Fibroblast of skin of abdomen (primary cell): ENCODE data around the gene NCKAP5L. TPM values are rescaled to one million over a fixed set of nuclear protein-coding genes. Genes with fewer than 3 reads are reported as not detected.
A peak's percentile ranks its signal among the peaks of the same experiment; 100 is the strongest.

ENCODE experiments used
- DNase-seq: peaks from one replicate; pipeline ENCODE4 v3.0.0-alpha.2; 2013
- polyA plus RNA-seq, 2 experiments: library from polyadenylated mRNA; unstranded; fragments of 120-200 nt; gene quantifications; one replicate each; pipeline ENCODE4 v1.2.1, GENCODE V29; 2013; ENCODE audit not compliant: insufficient read length in 2 of 2

Gene NCKAP5L, protein sequence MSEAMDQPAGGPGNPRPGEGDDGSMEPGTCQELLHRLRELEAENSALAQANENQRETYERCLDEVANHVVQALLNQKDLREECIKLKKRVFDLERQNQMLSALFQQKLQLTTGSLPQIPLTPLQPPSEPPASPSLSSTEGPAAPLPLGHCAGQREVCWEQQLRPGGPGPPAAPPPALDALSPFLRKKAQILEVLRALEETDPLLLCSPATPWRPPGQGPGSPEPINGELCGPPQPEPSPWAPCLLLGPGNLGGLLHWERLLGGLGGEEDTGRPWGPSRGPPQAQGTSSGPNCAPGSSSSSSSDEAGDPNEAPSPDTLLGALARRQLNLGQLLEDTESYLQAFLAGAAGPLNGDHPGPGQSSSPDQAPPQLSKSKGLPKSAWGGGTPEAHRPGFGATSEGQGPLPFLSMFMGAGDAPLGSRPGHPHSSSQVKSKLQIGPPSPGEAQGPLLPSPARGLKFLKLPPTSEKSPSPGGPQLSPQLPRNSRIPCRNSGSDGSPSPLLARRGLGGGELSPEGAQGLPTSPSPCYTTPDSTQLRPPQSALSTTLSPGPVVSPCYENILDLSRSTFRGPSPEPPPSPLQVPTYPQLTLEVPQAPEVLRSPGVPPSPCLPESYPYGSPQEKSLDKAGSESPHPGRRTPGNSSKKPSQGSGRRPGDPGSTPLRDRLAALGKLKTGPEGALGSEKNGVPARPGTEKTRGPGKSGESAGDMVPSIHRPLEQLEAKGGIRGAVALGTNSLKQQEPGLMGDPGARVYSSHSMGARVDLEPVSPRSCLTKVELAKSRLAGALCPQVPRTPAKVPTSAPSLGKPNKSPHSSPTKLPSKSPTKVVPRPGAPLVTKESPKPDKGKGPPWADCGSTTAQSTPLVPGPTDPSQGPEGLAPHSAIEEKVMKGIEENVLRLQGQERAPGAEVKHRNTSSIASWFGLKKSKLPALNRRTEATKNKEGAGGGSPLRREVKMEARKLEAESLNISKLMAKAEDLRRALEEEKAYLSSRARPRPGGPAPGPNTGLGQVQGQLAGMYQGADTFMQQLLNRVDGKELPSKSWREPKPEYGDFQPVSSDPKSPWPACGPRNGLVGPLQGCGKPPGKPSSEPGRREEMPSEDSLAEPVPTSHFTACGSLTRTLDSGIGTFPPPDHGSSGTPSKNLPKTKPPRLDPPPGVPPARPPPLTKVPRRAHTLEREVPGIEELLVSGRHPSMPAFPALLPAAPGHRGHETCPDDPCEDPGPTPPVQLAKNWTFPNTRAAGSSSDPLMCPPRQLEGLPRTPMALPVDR (N-terminal part only)
- 25.2 TPM for polyA plus RNA-seq (2013, experiment 1 of 2; ENCODE audit: insufficient read length)
- polyA plus RNA-seq (2013, experiment 2 of 2; ENCODE audit: insufficient read length): 26.0 TPM

DNA sequence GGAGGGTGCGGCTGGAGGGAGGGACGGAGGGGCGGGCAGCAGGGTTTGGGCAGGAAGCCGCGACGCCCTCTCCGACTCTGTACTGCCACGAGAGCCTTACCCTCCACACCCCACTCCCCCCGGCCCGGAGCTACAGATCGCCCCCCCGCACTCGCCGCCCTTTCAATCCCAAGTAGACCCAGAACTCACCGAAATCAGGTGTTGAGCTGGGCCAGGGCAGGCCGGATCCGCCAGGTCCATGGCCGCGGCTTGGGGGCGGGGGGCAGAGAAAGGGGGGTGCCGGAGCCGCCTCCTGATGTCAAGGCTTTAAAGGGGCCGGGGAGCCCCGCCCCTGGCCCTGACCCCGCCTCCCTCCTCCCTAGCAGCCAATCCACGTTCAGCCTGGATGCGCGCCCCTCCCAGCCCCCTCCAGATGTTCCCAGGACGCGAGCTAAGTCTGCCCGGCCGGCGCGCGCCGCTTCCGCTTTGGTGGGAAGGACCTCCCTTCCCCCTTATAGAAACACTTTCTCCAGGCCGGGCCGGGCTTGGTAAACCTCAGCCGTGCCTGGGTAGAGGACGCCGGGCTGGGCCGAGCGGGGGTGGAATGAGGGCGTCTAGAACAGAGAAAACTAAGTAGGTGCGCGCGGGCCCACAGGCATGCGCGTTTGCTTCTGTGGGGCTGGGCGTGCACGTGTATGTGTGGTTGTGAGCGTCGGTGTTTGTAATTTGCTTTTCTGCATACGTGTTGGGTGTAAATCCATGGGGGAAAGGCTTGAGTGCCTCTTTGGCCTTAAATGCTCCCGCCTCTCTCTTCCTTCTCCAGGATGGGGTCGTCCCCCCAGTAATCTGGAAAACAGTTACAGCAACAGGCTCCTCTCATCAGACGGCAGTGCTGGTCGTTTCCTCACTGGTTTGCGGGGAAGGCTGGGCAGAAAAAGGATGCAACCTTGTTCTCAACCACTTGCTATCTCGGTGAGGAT, at the start of gene NCKAP5L:
Gene NCKAP5L, minus strand, starts transcription at position 281 of the 959 bp plus-strand sequence. CDS start 24,369 bp downstream, outside the sequence.
- peak; percentile 98 for DNase-seq

DNA sequence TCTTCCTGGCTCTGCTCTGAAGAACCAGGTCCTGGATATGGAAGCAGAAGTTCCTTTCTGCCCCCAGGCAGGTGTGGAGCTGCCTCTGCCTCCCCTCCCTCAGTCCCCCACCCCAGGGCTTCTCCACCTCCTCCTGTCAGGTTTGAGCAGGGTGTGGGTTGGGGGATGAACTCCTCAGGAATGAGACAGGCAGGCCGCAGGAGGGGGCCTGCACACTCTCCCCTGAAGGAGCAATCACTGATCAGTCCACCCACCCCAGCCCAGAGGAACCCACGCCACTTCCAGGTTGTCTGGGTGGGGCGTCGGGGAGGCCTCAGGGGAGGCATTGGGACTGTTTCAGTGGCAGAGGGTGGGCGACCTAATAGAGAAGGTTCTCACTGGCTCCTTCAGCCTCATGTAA, 48.9 kb upstream of the NCKAP5L start:
- no peak for DNase-seq

DNA sequence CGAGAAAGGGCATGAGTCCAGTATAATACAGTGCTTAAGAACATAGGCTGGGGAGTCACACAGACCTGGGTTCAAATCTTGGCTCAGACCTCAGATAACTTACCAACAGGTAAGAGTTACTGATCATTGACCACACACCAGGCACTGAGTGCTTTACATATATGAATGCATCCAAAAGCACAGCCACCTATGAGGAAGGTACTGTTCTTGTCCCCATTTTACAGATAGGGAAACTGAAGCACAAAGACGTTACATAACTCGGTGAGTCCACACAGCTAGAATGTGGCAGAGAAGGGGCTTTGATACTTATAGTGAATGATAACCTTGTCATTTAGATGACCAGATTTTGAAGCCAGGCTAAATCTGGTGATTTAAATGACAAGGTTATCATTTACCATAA, 47.9 kb upstream of the NCKAP5L start:
- no peak for DNase-seq

DNA sequence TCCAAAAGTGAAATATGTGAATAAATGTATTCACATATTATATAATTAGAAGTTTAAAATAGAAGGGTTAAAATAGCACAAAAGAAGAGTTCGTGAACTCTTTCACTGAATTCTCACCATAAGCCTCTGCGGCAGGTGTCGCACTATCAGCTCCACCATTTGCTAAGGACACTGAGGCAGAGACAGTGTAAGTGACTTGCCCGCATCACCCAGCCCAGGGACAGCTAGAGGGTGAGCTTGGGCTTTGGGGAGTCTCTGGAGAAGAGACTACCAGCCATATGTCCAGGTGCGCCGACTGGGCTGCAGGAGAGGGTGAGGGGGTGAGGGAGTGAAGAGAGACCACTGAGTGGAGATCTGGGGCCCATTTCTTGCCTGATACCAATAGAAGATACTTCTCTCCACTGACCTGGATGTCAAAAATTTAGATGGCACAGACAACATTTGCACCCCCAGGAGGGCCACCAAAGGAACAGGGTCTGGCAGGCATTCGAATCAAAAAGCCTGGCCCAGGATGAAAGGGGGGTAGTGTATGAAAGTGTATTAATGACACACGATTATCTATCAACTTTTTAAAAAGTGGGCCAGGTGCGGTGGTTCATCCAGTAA, 47.0 kb upstream of the NCKAP5L start:
- DNase-seq: no peak

DNA sequence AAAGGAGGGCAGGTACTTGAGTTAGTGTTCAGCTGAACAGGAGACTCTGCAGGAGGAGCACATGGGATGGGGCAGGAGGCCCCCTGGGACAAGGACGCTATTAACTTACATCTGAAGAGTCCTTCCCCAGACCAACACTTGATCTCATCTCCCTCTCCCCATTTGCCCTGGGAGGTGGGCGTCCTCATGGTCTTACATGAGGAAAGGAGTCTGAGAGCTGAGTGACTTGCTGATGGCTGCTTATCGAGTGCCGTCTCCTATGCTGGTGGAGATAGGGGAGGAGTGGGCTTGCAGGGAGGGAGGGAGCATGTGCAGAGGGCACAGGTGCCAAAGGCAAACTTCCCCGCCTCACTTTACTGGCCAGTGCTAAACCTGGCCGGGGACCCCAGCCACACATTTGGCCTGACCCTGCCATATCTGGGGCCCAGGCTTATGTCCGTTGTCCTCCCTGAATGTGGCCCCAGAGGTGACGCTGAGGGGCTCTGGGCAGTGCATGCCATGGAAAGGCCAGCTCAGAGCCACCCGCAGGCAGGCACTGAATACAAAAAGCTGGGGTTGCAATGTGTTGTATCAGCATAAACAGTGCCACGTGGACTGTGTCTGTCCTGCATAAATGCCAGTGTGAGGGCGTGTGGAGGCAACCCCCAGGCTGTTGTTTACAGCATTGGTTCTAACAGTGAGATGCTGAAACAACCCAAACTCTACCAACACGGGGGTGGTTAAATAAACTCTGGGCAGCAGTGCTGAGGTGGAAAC, 46.1 kb upstream of the NCKAP5L start:
- no peak for DNase-seq

DNA sequence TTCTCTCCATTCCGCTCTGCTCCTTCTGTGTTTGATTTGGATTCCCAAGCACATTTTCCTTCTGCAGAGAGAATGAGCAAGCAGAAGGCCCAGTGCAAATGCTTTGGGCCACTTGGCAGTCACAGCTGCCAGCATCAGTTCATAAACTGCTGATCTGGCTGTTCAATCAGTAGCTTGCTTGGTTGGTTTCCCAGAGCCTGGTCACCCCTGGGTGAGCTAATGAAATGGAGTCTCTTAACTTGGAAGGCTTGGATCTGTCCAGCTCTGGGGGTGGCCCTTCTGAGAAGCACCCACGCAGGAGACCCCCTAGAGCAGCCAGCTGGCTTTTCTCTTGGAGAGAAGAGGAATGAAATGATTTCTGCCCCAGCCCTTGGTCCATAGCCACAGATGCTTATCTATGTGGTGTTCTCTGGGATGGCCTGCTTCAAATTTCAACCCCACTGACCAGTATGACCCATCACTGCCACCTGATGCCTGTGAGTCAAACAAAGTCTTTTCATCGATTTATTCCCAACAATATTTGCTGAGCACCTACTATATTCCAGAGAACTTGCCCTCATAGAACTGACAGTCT, 45.2 kb upstream of the NCKAP5L start:
- DNase-seq: no peak

DNA sequence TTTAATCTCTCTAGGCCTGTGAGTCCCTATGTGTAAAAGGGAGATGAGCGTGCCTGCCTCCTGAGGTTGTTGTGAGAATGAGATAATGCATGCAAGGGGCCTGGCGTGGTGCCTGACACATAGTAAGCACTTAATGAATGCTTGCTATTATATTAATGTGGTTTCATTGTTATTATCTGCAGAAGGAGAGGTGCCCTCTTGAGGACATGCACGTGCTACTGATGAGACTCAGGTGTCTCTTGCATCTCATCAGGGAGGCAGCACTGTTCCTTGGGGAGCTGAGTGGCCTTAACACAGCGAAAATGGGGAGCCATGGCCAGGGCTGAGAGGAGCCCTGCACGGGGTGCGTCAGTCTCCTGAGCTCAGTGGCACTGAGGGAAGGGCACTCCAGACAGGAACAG, 44.6 kb upstream of the NCKAP5L start:
- peak; percentile 34 for DNase-seq

DNA sequence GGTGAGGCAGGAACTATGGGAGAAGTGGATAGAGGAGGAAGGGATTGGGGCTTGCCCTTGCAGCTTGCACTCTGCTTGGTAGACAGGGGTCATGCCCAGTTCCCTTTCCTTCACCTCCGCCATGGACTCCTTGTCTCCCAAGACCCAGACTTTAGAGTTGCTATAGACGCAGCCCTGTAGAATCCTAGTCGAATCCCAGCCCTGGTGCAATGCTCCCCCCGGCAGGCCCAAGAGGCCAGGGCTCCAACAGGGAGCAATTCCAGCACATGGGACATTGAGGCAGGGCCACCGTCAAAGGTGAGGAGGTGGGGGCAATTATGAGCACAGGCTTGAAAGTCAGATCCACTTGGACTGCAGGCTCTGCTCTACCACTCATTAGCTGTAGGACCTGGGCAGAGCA, 44.2 kb upstream of the NCKAP5L start:
- no peak for DNase-seq

DNA sequence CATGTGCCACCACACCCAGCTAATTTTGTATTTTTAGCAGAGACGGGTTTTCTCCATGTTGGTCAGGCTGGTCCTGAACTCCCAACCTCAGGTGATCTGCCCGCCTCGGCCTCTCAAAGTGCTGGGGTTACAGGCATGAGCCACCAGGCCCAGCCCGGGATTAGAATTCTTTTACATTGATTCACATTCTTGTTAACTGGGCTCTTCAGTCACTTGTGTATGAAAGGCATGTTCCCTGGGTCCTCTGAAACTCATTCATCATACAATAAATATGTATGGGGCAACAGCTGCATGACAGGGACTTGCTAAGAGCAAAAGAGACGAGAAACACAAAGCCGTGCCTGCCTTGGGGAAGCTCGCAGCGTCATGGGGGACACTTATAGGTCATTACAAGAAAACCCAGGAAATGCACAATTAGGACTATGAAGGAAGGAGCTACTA, 43.6 kb upstream of the NCKAP5L start:
- peak; percentile 57 for DNase-seq

DNA sequence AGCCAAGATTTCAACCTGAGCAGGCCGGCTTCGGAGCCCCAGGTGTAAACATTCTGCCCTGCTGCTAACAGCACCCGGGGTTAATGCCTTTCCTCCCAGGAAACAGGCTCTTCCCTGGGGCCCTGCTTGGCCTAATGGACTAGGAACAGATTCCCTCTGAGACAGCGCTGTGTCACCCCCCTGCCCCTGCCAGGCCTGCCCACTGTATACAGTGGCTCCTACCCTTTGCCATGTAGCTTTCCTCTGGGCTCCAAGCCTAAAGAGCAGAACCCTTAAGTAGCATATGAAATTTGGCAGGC, 43.0 kb upstream of the NCKAP5L start:
- no peak for DNase-seq

DNA sequence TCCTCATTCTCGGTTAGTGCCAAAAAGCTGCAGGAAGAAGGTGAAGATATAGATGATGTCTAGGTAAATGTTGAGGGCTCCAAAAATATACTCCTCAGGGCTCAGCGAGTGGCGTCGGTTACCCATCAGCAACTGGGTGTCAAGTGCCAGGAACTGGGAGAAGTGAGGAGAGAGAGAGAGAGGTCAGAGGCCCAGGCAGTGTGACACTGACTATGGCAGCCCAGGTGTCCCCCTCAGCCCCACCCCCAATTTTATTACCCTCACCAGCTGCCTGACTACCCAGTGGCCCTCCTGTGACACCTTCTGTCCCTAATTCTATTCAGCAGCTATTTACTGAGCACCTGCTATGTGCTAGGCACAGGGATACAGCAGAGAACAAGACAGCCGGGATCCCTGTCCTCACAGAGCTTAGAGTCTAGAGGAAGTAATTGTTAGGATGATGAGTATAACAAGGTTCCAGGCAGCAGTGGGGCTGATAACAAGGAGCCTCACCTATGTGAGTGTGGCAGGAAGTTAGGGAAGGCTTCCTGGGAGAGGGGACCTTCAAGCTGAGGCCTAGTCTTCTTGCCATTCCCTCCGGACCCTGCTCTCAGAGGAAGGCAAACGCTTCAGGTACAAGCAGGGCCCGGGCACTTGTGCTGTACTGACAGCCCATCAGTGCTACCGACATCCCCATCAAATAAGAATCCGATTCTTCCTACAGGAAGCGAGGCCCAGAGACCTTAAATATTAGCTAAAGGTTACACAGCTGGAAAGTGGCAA, 42.5 kb upstream of the NCKAP5L start:
- DNase-seq: no peak

DNA sequence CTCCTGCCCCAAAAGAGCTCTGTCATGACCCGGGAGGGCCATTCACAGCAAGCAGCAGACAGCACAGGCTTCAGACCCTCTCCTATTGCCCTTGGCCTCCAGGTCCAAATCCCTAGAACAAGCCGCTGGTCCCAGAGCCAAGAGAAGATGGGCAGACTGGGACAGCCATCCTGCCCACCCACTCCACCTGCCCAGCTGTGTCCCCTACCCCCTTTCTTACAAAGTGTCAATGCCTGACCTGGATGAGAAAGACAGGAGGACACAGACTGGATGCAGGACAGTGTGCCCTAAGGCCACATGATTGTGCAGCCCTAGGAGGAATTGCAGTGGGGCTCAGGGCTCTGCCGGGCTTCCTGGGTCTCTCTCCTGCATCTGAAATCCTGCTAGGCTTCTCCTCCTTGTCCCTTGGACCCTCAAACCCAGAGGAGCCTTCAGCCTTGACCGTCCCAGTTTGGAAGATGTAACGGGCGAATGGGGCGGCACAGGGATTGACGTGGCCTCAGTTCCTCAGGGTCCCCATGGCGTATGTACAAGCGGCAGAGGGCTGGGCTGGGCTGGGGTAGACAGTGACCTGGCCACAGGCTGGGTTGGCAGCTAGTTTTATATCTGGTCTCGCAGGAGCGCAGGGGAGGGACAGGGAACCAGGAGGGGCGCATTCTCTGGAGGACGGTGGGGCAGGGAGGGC, 41.7 kb upstream of the NCKAP5L start:
- no peak for DNase-seq

DNA sequence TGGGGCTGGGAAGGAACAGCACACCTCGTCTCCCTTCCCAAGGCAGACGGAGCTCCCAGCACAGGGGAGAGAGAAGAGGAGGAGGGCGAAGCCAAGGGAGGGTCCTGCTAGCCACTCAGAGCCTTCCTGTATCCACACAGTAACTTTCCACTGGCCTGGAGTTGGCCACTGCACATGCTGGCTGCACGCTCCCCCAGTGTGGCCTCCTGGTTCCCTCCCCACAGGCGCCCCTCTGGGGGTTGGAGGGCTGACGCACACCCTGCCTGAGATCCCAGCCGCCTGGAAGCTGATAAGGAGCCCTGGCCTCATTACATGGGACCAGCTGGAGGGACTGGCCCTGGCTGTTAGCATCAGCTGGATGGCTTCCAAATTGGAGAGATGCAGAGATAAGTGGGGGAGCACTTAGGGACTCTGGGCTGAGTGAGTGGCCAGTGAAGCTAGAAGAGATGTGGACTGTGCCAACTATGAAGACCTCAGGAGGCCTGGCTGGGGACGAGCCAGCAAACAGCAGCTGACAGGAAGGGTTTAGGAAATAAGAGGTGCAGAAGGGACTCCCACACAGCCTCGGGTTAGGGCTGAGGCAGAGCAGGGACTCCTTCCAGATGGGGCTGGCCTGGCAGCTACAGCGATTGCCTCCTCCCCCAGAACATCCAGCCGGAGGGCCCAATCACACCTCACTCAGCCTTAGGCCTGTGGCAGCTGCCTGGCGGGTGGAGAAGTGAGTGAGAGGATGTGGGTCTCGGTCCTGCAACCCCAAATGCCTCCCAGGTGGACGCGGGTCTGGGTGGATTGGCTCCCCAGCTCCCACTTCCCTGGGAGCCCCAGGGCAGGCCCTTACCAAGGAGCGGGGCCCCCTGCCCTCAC, 41.0 kb upstream of the NCKAP5L start:
- peak; percentile 91 for DNase-seq

DNA sequence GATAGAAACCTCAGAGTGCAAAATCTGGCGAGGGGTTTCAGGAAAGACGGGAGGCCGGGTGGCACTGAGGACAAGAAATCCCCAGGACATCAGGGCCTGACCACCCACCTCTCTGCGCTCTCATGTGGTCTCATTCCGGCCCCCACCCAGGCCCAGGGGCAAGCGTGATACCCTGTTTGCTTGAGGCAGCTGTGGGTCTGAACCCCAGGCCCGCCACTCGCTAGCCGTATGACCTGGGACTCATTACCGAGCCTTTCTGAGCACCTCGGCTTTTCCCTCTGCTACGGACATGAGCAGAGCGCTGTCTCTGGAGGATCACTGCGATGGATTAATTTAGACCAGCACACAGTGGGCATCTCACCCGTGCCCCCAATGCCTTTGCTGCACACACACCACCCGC, 40.2 kb upstream of the NCKAP5L start:
- no peak for DNase-seq

DNA sequence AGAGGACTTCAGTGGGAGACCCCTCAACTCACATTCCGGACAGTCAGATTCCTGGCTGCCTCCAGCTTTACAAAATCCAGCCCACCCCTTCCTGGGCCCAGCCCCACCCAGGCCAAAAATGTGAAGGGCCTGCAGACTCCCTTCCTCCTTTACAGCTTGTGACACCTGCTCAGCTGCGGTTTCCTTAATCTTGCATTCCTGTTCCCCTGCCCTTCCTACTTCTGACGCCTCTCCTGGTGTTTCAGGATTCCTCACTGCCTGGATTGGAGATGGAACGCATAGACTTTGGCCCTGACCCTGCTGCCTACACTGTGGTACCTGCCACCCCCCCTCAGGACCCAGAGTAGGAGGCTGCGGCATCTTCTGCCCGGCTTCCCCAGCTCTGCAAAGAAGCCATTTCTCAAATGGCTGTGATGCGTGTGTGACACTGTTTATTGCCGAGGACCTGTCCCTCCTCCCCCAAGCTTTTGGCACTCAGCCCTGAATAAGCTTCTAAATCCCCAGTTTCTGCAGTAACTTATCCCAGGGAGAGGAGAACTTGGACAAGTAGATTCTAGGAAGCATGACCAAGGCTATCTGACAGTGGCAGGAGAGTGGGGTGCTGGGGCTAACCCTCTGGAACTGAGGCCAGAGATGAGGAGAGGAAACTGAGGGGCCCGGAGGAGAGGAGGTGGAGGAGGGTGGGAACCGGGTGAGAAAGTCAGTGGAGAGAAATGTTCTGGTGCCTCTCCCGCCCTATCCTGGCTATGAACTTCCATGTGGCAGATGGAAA, 39.5 kb upstream of the NCKAP5L start:
- DNase-seq: no peak

DNA sequence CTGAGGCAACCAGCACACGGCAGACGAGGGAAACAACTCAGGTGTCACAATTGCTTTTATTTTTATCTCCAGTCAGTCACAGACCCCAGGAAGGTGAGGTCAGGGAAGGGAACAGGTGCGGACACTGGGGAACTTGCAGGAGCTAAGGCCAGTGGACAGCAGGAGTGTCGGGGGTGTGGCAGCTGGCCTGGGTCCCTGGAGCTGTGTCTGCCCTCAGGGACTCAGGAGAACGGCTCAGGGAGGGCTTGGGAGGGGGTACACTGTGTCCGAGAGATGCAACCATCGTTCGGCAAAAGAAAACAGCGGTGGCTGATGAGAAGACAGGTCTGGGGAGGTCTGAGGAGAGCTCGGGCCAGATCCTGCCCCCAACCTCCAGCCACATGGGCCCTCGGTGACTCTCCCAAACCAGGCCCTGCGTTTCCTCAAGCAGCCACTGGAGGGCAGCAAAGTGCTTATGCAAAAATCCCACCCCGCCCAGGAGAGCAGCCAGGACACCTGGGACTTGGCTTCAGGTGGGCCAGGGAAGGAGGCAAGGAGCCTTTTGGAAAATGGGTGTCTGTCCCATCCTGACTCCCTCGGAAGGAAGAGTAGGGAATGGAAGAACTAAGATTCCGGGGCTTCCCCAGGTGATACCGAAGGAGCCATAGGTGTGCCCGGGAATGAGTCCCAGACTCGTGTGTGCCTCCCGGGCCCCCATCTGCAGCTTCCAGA, 38.8 kb upstream of the NCKAP5L start:
- DNase-seq: peak; percentile 57
